Gastroesophageal sphincter (tissue), 4 donors: ENCODE results near the gene SCAMP1. TPM values are rescaled to one million over a fixed set of nuclear protein-coding genes. Genes with fewer than 3 reads are reported as not detected.

Source experiments
- ATAC-seq: fragments of 150-250 bp; one replicate; pipeline ENCODE4 v1.9.1; 2016; ENCODE audit warnings: mild to moderate bottlenecking, moderate library complexity
- H3K27ac ChIP-seq, 4 donors: fragments of 200-600 bp; sonication (generic) in 3 of 4; 1 replicate in 3 of 4; 2 replicates in 1 of 4; pipeline ENCODE4 v1.5.1; 2016 to 2019
- H3K27me3 ChIP-seq: fragments of 200-600 bp; sonication (generic); one replicate; pipeline ENCODE4 v1.5.1; 2019
- H3K36me3 ChIP-seq, 2 donors: fragments of 200-600 bp; sonication (generic); one replicate each; pipeline ENCODE4 v1.5.1; 2019; ENCODE audit warnings: control low read depth in 1 of 2
- H3K4me1 ChIP-seq, 3 donors: fragments of 200-600 bp; sonication (generic); 1 replicate in 2 of 3; 2 replicates in 1 of 3; pipeline ENCODE4 v1.5.1; 2016 to 2019; ENCODE audit warnings: control low read depth in 2 of 3
- H3K4me3 ChIP-seq, 2 donors: fragments of 200-600 bp; sonication (generic); one replicate each; pipeline ENCODE4 v1.5.1; 2019; ENCODE audit warnings: mild to moderate bottlenecking in 1 of 2, moderate library complexity in 1 of 2
- H3K9me3 ChIP-seq, 3 donors: fragments of 200-600 bp; sonication (generic); one replicate each; pipeline ENCODE4 v1.5.1; 2017 to 2019; ENCODE audit warnings: control low read depth in 2 of 3
- EP300 ChIP-seq: sonication (generic); formaldehyde crosslinking; IDR thresholded peaks from one replicate; pipeline ENCODE4 v1.6.1; 2017; ENCODE audit warnings: antibody characterized with exemption, mild to moderate bottlenecking
- POLR2A ChIP-seq, 2 donors: fragments of 450-650 bp; IDR thresholded peaks; one replicate each; pipeline ENCODE4 v1.6.1; 2017; ENCODE audit warnings: antibody characterized with exemption in 2 of 2, mild to moderate bottlenecking in 2 of 2, moderate library complexity in 1 of 2
- POLR2AphosphoS5 ChIP-seq: sonication (generic); formaldehyde crosslinking; IDR thresholded peaks from one replicate; pipeline ENCODE4 v1.6.1; 2017; ENCODE audit warnings: antibody characterized with exemption
- WGBS, 2 donors: methylation state at CpG; one replicate each; pipeline ENCODE4 v1.1.5; 2018; ENCODE audit warnings: low coverage in 1 of 2; 5-methylcytosine and 5-hydroxymethylcytosine counted together
- total RNA-seq, 4 donors: library from RNA; depleted of rRNA; stranded (reverse); fragments of >200 nt; gene quantifications; one replicate each; pipeline ENCODE4 v1.1.0, GENCODE V29; 2016
- TF ChIP-seq, protein P1 (sequence below), 4 experiments: fragments of 200-600 bp in 2 of 4; fragments of 450-650 bp in 2 of 4; sonication (generic) in 1 of 4; IDR thresholded peaks; one replicate each; pipeline ENCODE4 v1.5.1; 2017 to 2019; ENCODE audit warnings: antibody characterized with exemption in 4 of 4, mild to moderate bottlenecking in 2 of 4, moderate library complexity in 2 of 4

SCAMP1 gene
- total RNA-seq, 4 donors from 2014 or later, result 32.1 to 45.8 (median 38.9) TPM

DNA sequence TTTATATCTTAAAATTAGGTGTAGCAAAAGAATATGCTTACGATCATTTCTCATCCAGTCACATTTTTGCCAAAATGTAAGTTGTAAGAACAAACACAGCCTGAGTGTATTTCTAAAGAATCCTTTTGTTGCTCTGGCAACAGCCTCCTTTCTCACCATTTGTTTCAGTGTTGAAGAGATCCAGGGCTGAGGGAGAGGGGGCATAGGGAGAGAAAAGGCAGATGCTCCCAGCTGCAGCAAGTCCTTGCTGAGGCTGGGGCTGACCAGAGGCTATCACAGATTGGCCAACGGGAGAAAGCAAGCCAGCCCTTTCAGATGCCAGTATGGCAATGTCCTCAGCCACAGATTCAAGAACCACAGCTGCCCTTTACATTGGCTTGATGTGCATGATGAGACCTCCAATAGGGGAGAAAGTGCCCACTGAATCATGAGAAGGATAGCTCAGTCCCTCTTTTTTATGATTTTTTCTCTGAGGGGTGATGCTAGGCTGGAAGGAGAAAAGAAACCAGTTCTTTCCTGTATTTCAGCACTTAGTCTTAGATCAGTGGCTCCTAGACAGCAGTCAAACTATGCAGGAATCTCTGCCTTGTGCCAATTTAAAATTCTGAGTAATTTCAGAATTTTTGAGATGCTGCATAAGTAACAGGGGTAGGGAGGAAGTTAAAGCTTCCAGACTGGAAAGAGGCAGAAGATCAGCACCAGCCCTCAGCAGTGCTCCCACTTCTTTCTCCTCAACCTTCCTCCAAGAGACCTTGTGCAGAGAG lies 146.0 kb downstream of the SCAMP1 start:
- peaks cover 29 to 98% (median 50%) of the 10 kb centered on the region in 3 donors for H3K4me1 ChIP-seq
- no peak overlapping the region for H3K4me3 ChIP-seq
- H3K27ac ChIP-seq, result peak overlapping the region; percentile 78 to 85 (median 82)
- WGBS, 2 donors, result 16 to 49% methylated on average over 2 of the region's 2 CpGs
- H3K27me3 ChIP-seq, result no peaks in the 10 kb centered on the region
- H3K36me3 ChIP-seq, result no peaks in the 10 kb centered on the region
- H3K9me3 ChIP-seq, result no peaks in the 10 kb centered on the region
- TF ChIP-seq POLR2A (IDR thresholded peaks at IDR 0.05) (no peak), POLR2AphosphoS5 (no peak), EP300 (no peak)
- TF ChIP-seq, protein P1, sequence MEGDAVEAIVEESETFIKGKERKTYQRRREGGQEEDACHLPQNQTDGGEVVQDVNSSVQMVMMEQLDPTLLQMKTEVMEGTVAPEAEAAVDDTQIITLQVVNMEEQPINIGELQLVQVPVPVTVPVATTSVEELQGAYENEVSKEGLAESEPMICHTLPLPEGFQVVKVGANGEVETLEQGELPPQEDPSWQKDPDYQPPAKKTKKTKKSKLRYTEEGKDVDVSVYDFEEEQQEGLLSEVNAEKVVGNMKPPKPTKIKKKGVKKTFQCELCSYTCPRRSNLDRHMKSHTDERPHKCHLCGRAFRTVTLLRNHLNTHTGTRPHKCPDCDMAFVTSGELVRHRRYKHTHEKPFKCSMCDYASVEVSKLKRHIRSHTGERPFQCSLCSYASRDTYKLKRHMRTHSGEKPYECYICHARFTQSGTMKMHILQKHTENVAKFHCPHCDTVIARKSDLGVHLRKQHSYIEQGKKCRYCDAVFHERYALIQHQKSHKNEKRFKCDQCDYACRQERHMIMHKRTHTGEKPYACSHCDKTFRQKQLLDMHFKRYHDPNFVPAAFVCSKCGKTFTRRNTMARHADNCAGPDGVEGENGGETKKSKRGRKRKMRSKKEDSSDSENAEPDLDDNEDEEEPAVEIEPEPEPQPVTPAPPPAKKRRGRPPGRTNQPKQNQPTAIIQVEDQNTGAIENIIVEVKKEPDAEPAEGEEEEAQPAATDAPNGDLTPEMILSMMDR (IDR thresholded peaks at IDR 0.05), result no peak
- ATAC-seq, result no peak

DNA sequence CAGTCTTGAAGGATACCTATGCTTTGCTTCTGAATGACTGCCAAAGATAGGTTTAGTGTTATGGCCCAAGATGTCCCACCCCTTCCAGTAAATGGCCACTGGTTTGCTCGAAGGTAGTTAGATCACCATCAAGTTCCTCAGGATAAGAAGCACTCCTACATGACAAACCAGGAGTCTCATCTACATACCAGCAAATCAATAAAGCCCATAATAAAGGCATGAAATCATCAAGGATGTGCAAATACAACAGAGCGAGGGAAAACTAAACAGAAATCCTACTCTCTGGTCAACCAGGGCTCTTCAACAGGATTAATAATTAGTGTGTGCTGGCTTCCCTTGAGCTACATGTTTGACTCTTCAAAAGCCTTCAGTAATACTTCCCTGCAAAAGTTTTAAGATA lies 147.1 kb downstream of the SCAMP1 start:
- TF ChIP-seq EP300 (no peak), POLR2A (IDR thresholded peaks at IDR 0.05) (no peak), POLR2AphosphoS5 (no peak)
- TF ChIP-seq, protein P1 (IDR thresholded peaks at IDR 0.05), result no peak
- Histone ChIP-seq H3K36me3 (no peaks in the 10 kb centered on the region), H3K9me3 (no peaks in the 10 kb centered on the region), H3K27ac (peak overlapping the region in 2 of 4 donors; percentile 81 to 85), H3K27me3 (no peaks in the 10 kb centered on the region), H3K4me3 (peak overlapping the region in 1 of 2 donors; percentile 58), H3K4me1 (peaks cover 18 to 95% (median 50%) of the 10 kb centered on the region in 3 donors)
- no peak for ATAC-seq
- WGBS, 2 donors, result 56 to 71% methylated on average over 1 to 2 of the region's 2 CpGs

GRCh38 chr5:78508186-78508765 lies 147.9 kb downstream of the SCAMP1 start:
- H3K4me3 ChIP-seq, result peak overlapping the region in 1 of 2 donors; percentile 58
- no peaks in the 10 kb centered on the region for H3K36me3 ChIP-seq
- WGBS, 2 donors, result 13 to 33% methylated on average over 1 to 3 of the region's 3 CpGs
- no peaks in the 10 kb centered on the region for H3K27me3 ChIP-seq
- TF ChIP-seq EP300 (no peak), POLR2AphosphoS5 (no peak), POLR2A (IDR thresholded peaks at IDR 0.05) (no peak)
- TF ChIP-seq, protein P1 (IDR thresholded peaks at IDR 0.05), result no peak
- H3K9me3 ChIP-seq, result no peaks in the 10 kb centered on the region
- ATAC-seq, result no peak
- peaks cover 17 to 88% (median 50%) of the 10 kb centered on the region in 3 donors for H3K4me1 ChIP-seq
- peak overlapping the region; percentile 9 to 85 (median 83) for H3K27ac ChIP-seq

DNA sequence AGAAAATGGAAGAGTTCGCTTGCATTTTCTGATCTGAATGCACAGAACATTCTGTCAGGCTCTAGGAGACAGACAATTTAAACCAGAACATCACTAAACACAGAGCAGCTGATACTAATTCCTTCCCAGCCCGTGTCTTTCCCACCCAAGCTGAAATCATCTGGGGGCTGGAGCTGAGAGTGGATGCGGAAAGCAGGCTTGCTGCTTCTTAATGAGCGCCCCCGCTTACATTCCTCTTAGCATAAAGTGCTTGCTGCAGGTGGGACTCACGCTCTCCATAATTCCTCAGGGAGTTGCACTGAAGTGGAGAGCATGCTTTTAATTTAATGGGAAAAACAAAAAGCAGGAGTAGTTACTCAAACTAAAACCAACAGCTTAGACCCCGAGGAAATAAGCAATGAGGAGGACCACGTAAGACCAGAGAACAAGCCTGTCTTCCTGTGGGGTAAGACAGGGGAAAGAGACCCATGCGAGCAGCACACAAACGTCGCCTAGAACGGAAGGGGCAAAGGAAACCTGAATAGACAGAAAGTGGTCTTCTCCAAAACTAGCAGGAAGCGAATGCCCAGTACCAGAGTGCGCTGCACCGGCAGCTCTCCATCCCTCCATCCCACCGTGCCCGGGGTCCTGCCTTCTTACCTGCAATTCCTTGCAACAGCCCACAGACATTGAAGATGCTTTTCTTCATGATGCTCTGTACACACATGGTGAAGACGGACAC lies 148.9 kb downstream of the SCAMP1 start:
- WGBS, 2 donors, result 49 to 62% methylated on average over 9 to 18 of the region's 18 CpGs
- peaks cover 14 to 78% (median 45%) of the 10 kb centered on the region in 3 donors for H3K4me1 ChIP-seq
- TF ChIP-seq POLR2AphosphoS5 (no peak), EP300 (no peak), POLR2A (IDR thresholded peaks at IDR 0.05) (no peak)
- TF ChIP-seq, protein P1 (IDR thresholded peaks at IDR 0.05), result no peak
- no peak for ATAC-seq
- no peaks in the 10 kb centered on the region for H3K36me3 ChIP-seq
- no peaks in the 10 kb centered on the region for H3K9me3 ChIP-seq
- peak overlapping the region; percentile 10 to 85 (median 83) for H3K27ac ChIP-seq
- peak overlapping the region; percentile 39 to 58 for H3K4me3 ChIP-seq
- no peaks in the 10 kb centered on the region for H3K27me3 ChIP-seq
